ENCODE data around the gene IKZF2.

Gene IKZF2

GRCh38 chr2:213086050-213086449, 65.4 kb downstream of the IKZF2 start:
- DNase-seq (ENCODE audit: low spot score), result no peak
- no peak for ATAC-seq (ENCODE audit: low read depth)
- no peaks in the 10 kb centered on the region for H3K9me3 ChIP-seq (ENCODE audit: severe bottlenecking)
- TF ChIP-seq CTCF (IDR thresholded peaks at IDR 0.05; ENCODE audit: poor library complexity, severe bottlenecking), result no peak
- no peaks in the 10 kb centered on the region for H3K27me3 ChIP-seq (ENCODE audit: insufficient read depth, poor library complexity, severe bottlenecking)
- H3K4me3 ChIP-seq (ENCODE audit: severe bottlenecking), result no peak overlapping the region
- no peaks in the 10 kb centered on the region for H3K36me3 ChIP-seq (ENCODE audit: low read depth)
- no peak overlapping the region for H3K27ac ChIP-seq (ENCODE audit: poor library complexity, severe bottlenecking)
- H3K4me1 ChIP-seq (ENCODE audit: insufficient read depth, poor library complexity, severe bottlenecking), result no peaks in the 10 kb centered on the region

- TF ChIP-seq CTCF (IDR thresholded peaks at IDR 0.05; ENCODE audit: poor library complexity, severe bottlenecking), result no peak
- no peak for DNase-seq (ENCODE audit: low spot score)
These were observed 65.9 kb downstream of the IKZF2 start for GRCh38 chr2:213085538-213085937.

GRCh38 chr2:213084261-213084660, 67.2 kb downstream of the IKZF2 start:
- no peak for TF ChIP-seq CTCF (IDR thresholded peaks at IDR 0.05; ENCODE audit: poor library complexity, severe bottlenecking)
- DNase-seq (ENCODE audit: low spot score), result no peak
- Histone ChIP-seq H3K27ac (ENCODE audit: poor library complexity, severe bottlenecking) (no peak overlapping the region), H3K4me1 (ENCODE audit: insufficient read depth, poor library complexity, severe bottlenecking) (no peaks in the 10 kb centered on the region), H3K27me3 (ENCODE audit: insufficient read depth, poor library complexity, severe bottlenecking) (no peaks in the 10 kb centered on the region), H3K9me3 (ENCODE audit: severe bottlenecking) (no peaks in the 10 kb centered on the region), H3K4me3 (ENCODE audit: severe bottlenecking) (no peak overlapping the region), H3K36me3 (ENCODE audit: low read depth) (no peaks in the 10 kb centered on the region)
- no peak for ATAC-seq (ENCODE audit: low read depth)

More at GRCh38 chr2:213085538-213085937, 65.9 kb downstream of the IKZF2 start:
- no peak for ATAC-seq (ENCODE audit: low read depth)
- Histone ChIP-seq H3K9me3 (ENCODE audit: severe bottlenecking) (no peaks in the 10 kb centered on the region), H3K27me3 (ENCODE audit: insufficient read depth, poor library complexity, severe bottlenecking) (no peaks in the 10 kb centered on the region), H3K36me3 (ENCODE audit: low read depth) (no peaks in the 10 kb centered on the region), H3K4me1 (ENCODE audit: insufficient read depth, poor library complexity, severe bottlenecking) (no peaks in the 10 kb centered on the region), H3K4me3 (ENCODE audit: severe bottlenecking) (no peak overlapping the region), H3K27ac (ENCODE audit: poor library complexity, severe bottlenecking) (no peak overlapping the region)

GRCh38 chr2:213080969-213081617, 70.3 kb downstream of the IKZF2 start:
- ATAC-seq (ENCODE audit: low read depth) (no peak), DNase-seq (ENCODE audit: low spot score) (no peak)
- no peak for TF ChIP-seq CTCF (IDR thresholded peaks at IDR 0.05; ENCODE audit: poor library complexity, severe bottlenecking)

GRCh38 chr2:213079756-213080155, 71.7 kb downstream of the IKZF2 start:
- H3K27ac ChIP-seq (ENCODE audit: poor library complexity, severe bottlenecking), result no peak overlapping the region
- H3K27me3 ChIP-seq (ENCODE audit: insufficient read depth, poor library complexity, severe bottlenecking), result no peaks in the 10 kb centered on the region
- H3K4me3 ChIP-seq (ENCODE audit: severe bottlenecking), result no peak overlapping the region
- ATAC-seq (ENCODE audit: low read depth) (no peak), DNase-seq (ENCODE audit: low spot score) (no peak)
- H3K9me3 ChIP-seq (ENCODE audit: severe bottlenecking), result no peaks in the 10 kb centered on the region
- H3K4me1 ChIP-seq (ENCODE audit: insufficient read depth, poor library complexity, severe bottlenecking), result no peaks in the 10 kb centered on the region
- H3K36me3 ChIP-seq (ENCODE audit: low read depth), result no peaks in the 10 kb centered on the region; the same call in 1 of the 2 replicates
- TF ChIP-seq CTCF (IDR thresholded peaks at IDR 0.05; ENCODE audit: poor library complexity, severe bottlenecking), result no peak

More at GRCh38 chr2:213080969-213081617, 70.3 kb downstream of the IKZF2 start:
- H3K27ac ChIP-seq (ENCODE audit: poor library complexity, severe bottlenecking), result no peak overlapping the region
- no peaks in the 10 kb centered on the region for H3K27me3 ChIP-seq (ENCODE audit: insufficient read depth, poor library complexity, severe bottlenecking)
- no peaks in the 10 kb centered on the region for H3K36me3 ChIP-seq (ENCODE audit: low read depth)
- H3K4me3 ChIP-seq (ENCODE audit: severe bottlenecking), result no peak overlapping the region
- no peaks in the 10 kb centered on the region for H3K4me1 ChIP-seq (ENCODE audit: insufficient read depth, poor library complexity, severe bottlenecking)
- no peaks in the 10 kb centered on the region for H3K9me3 ChIP-seq (ENCODE audit: severe bottlenecking)
